ENCODE data around the gene BATF2.

- TF ChIP-seq TARDBP (IDR thresholded peaks at IDR 0.05) (no peak), FOXA1 (IDR thresholded peaks at IDR 0.05) (no peak), ARNT (IDR thresholded peaks at IDR 0.05) (no peak), HDGF (IDR thresholded peaks at IDR 0.05; ENCODE audit: borderline replicate concordance) (no peak), LEF1 (IDR thresholded peaks at IDR 0.05; ENCODE audit: borderline replicate concordance) (no peak), FOXM1 (IDR thresholded peaks at IDR 0.05; ENCODE audit: borderline replicate concordance) (no peak), BHLHE40 (IDR thresholded peaks at IDR 0.05; ENCODE audit: borderline replicate concordance) (no peak), SP1 (IDR thresholded peaks at IDR 0.05) (no peak), ELF4 (IDR thresholded peaks at IDR 0.05) (no peak), SUZ12 (IDR thresholded peaks at IDR 0.05) (no peak), NFRKB (IDR thresholded peaks at IDR 0.05) (no peak), PKNOX1 (IDR thresholded peaks at IDR 0.05) (no peak)
Observed at GRCh38 chr11:64974124-64974523, 22.6 kb downstream of the BATF2 start.

Data from HEK293T (cell line).